Caco-2 (cell line): Measurements from ENCODE around the gene CAPZB. TPM values are rescaled to one million over a fixed set of nuclear protein-coding genes. Genes with fewer than 3 reads are reported as not detected.

Experiments used
- BruUV-seq: library from RNA; stranded (reverse); fragments of 400-500 nt; replicated peaks from 2 replicates; lab custom pipeline; 2021; lab: Mats Ljungman, UMichigan
- CTCF ChIA-PET: fragments of 300-600 bp; sonication (Branson Sonifier 250); formaldehyde crosslinking; loops from one replicate; lab custom pipeline; 2022; ENCODE audit warnings: antibody characterized with exemption; lab: Charles Lee
- POLR2A ChIA-PET: fragments of 300-600 bp; sonication (Branson Sonifier 250); formaldehyde crosslinking; loops from one replicate; lab custom pipeline; 2022; ENCODE audit warnings: antibody characterized with exemption; lab: Charles Lee
- DNase-seq, 2 experiments: peaks; one replicate each; pipeline versions ENCODE4 v3.0.0 to v3.0.0-alpha.2; 2020 to 2022
- H3K27me3 ChIP-seq: replicated peaks from 2 replicates; pipeline ENCODE4 v1.6.0; 2011; ENCODE audit warnings: low read length; ENCODE audit not compliant: control insufficient read depth, insufficient read depth
- H3K36me3 ChIP-seq: 2 replicates; pipeline ENCODE4 v1.5.1; 2011; ENCODE audit warnings: low read length; ENCODE audit not compliant: control insufficient read depth, insufficient read depth
- H3K4me1 ChIP-seq: fragments of 250-450 bp; sonication (Bioruptor Pico); 2 replicates; pipeline ENCODE4 v1.5.1; 2020; ENCODE audit warnings: mild to moderate bottlenecking
- H3K4me3 ChIP-seq: 2 replicates; pipeline ENCODE4 v1.5.1; 2011; ENCODE audit warnings: low read depth, mild to moderate bottlenecking, control low read depth, low read length
- H3K9me3 ChIP-seq: fragments of 250-450 bp; sonication (Bioruptor Pico); 2 replicates; pipeline ENCODE4 v1.5.1; 2020; ENCODE audit warnings: mild to moderate bottlenecking, moderate library complexity
- H3K27ac Mint-ChIP-seq: one replicate; pipeline ENCODE4 v1.8.0; 2022; ENCODE audit warnings: mixed read lengths; ENCODE audit not compliant: unreplicated experiment
- H3K27me3 Mint-ChIP-seq: one replicate; pipeline ENCODE4 v1.8.0; 2022; ENCODE audit warnings: mixed read lengths; ENCODE audit not compliant: insufficient read depth, unreplicated experiment
- H3K36me3 Mint-ChIP-seq: one replicate; pipeline ENCODE4 v1.8.0; 2022; ENCODE audit warnings: mild to moderate bottlenecking, mixed read lengths; ENCODE audit not compliant: insufficient read depth, unreplicated experiment
- H3K4me1 Mint-ChIP-seq: one replicate; pipeline ENCODE4 v1.8.0; 2022; ENCODE audit warnings: low read depth, mixed read lengths; ENCODE audit not compliant: unreplicated experiment
- H3K4me3 Mint-ChIP-seq: one replicate; pipeline ENCODE4 v1.8.0; 2022; ENCODE audit warnings: mild to moderate bottlenecking, moderate library complexity, mixed read lengths; ENCODE audit not compliant: unreplicated experiment
- H3K9me3 Mint-ChIP-seq: one replicate; pipeline ENCODE4 v1.8.0; 2022; ENCODE audit warnings: mixed read lengths; ENCODE audit not compliant: unreplicated experiment
- CTCF ChIP-seq, 2 experiments: fragments of 200-600 bp in 1 of 2; IDR thresholded peaks; 1 replicate in 1 of 2; 2 replicates in 1 of 2; pipeline versions ENCODE4 v1.5.1 to v1.8.0; 2011 to 2022; ENCODE audit warnings: antibody characterized with exemption in 1 of 2, control low read depth in 1 of 2, inconsistent platforms in 1 of 2, low read depth in 1 of 2, low read length in 1 of 2, mild to moderate bottlenecking in 1 of 2, moderate library complexity in 1 of 2; ENCODE audit not compliant: insufficient read depth in 1 of 2, severe bottlenecking in 1 of 2, unreplicated experiment in 1 of 2
- intact Hi-C: fragments of 100-400 bp; cut with micrococcal nuclease; formaldehyde crosslinking; loops from one replicate; pipeline ENCODE4 v1.10.0; 2022; ENCODE audit not compliant: unreplicated experiment
- total RNA-seq: library from RNA; stranded (reverse); gene quantifications from 2 replicates; pipeline ENCODE4 v1.2.3, GENCODE V29; 2022

The CAPZB gene
- total RNA-seq, 1 experiment from 2014 or later, result 205 TPM

- intact Hi-C loops, result no loop called here
- CTCF ChIA-PET, result no interaction called here
- no peaks in the 10 kb centered on the region for H3K4me1 ChIP-seq
- no peaks in the 10 kb centered on the region for H3K27me3 ChIP-seq
- Mint-ChIP-seq H3K27me3 (no peaks in the 10 kb centered on the region), H3K36me3 (no peaks in the 10 kb centered on the region), H3K27ac (no peak overlapping the region), H3K4me1 (peaks cover 8% of the 10 kb centered on the region), H3K4me3 (no peak overlapping the region), H3K9me3 (peaks cover 9% of the 10 kb centered on the region)
- BruUV-seq, result no TSS peak
- H3K36me3 ChIP-seq, result no peaks in the 10 kb centered on the region
- DNase-seq, result no peak
- H3K9me3 ChIP-seq, result no peaks in the 10 kb centered on the region
- H3K4me3 ChIP-seq, result no peak overlapping the region
- POLR2A ChIA-PET, result no interaction called here
- no peak for TF ChIP-seq CTCF (IDR thresholded peaks at IDR 0.05; ENCODE audit: insufficient read depth in 1 of 2, low read depth in 1 of 2, low read length in 1 of 2, severe bottlenecking in 1 of 2, unreplicated experiment in 1 of 2)
Observed at GRCh38 chr1:19493547-19493946, 8.2 kb upstream of the CAPZB start.

GRCh38 chr1:19489996-19490395 lies 4.7 kb upstream of the CAPZB start:
- Mint-ChIP-seq H3K36me3 (peaks cover 7% of the 10 kb centered on the region), H3K4me3 (no peak overlapping the region), H3K27ac (no peak overlapping the region), H3K9me3 (peaks cover under 1% of the 10 kb centered on the region), H3K27me3 (no peaks in the 10 kb centered on the region), H3K4me1 (peaks cover 12% of the 10 kb centered on the region)
- no peaks in the 10 kb centered on the region for H3K9me3 ChIP-seq
- CTCF ChIA-PET, result no interaction called here
- no TSS peak for BruUV-seq
- H3K27me3 ChIP-seq, result no peaks in the 10 kb centered on the region
- POLR2A ChIA-PET, result no interaction called here
- TF ChIP-seq CTCF (IDR thresholded peaks at IDR 0.05; ENCODE audit: insufficient read depth in 1 of 2, low read depth in 1 of 2, low read length in 1 of 2, severe bottlenecking in 1 of 2, unreplicated experiment in 1 of 2), result no peak
- DNase-seq, result no peak
- no peak overlapping the region for H3K4me3 ChIP-seq
- H3K4me1 ChIP-seq, result no peaks in the 10 kb centered on the region
- no peaks in the 10 kb centered on the region for H3K36me3 ChIP-seq
- intact Hi-C loops, result loop anchor here (5.0 kb wide), 4 partner anchors 43 to 162 kb away; a partner anchor contains a TSS

GRCh38 chr1:19488136-19488535 lies 2.8 kb upstream of the CAPZB start:
- H3K27me3 ChIP-seq, result no peaks in the 10 kb centered on the region
- no peaks in the 10 kb centered on the region for H3K9me3 ChIP-seq
- BruUV-seq, result no TSS peak
- no peaks in the 10 kb centered on the region for H3K27me3 Mint-ChIP-seq
- POLR2A ChIA-PET, result no interaction called here
- H3K4me3 Mint-ChIP-seq, result no peak overlapping the region
- DNase-seq, result no peak
- H3K36me3 ChIP-seq, result no peaks in the 10 kb centered on the region; the same call in 1 of the 2 replicates
- peaks cover 6% of the 10 kb centered on the region; the same call in 1 of the 2 replicates for H3K4me1 ChIP-seq
- H3K4me3 ChIP-seq, result no peak overlapping the region
- H3K9me3 Mint-ChIP-seq, result no peaks in the 10 kb centered on the region
- no peak for TF ChIP-seq CTCF (IDR thresholded peaks at IDR 0.05; ENCODE audit: insufficient read depth in 1 of 2, low read depth in 1 of 2, low read length in 1 of 2, severe bottlenecking in 1 of 2, unreplicated experiment in 1 of 2)
- CTCF ChIA-PET, result interaction anchor here (0.7 to 2.4 kb wide), 5 partner anchors 42 to 165 kb away, joined by 4 to 11 read pairs (median 5); a partner anchor contains a TSS
- peaks cover 25% of the 10 kb centered on the region for H3K36me3 Mint-ChIP-seq
- no peak overlapping the region for H3K27ac Mint-ChIP-seq
- intact Hi-C loops, result loop anchor here (5.0 kb wide), 4 partner anchors 41 to 164 kb away; a partner anchor contains a TSS
- H3K4me1 Mint-ChIP-seq, result peaks cover 17% of the 10 kb centered on the region
